HG03159 (cell line): Measurements from ENCODE around the gene LLGL2.

Source experiments
- ATAC-seq: cut with Tn5 transposase; IDR thresholded peaks from one replicate; pipeline ENCODE4 v1.9.1; 2021; ENCODE audit warnings: mild to moderate bottlenecking, moderate library complexity; ENCODE audit not compliant: unreplicated experiment

Gene LLGL2

GRCh38 chr17:75548813-75549212, 23.3 kb downstream of the LLGL2 start:
- ATAC-seq: no peak

DNA sequence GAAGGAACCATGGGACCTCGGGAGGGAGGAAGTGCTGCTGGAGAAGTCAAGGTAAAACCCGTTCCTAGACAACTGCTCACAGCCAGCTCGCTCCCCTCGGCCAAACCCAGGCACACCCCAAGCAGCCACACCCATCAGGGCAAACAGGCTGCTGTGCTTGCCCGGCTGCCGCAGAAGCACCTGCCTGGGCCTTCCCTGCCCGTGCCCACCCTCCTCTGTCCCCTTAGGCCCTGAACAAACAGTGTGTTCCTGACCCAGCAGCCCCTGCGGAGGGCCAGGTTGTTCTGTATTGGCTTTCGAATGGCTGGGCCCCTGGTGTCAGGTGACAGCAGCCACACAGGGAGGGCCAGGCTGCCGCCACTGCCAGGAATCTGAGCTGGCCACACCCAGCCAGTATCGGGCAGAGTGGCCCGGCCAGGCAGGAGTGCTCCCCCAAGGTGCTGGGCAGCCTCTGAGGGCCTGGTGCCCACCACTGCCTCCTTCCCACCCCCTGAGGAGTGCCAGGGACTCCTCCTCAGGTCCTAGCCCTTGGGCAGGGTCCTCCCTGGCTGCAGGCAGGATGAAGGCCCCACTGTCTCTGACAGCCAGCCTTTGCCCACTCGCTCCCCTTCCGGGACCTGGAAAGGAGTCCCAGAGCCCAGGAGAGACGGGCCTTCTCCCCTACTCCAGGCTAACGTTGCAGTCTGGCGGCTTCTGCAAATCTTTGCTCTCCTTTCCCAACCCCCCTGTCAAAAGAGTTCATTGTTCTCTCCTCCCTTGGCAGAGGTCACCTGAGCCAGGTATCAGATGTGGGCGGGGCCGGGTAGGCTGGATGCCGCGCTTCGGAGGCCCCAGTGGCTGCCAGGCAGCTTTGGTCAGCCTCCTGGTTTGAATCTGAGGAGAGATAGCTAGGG, 24.0 kb downstream of the LLGL2 start:
- ATAC-seq: no peak

DNA sequence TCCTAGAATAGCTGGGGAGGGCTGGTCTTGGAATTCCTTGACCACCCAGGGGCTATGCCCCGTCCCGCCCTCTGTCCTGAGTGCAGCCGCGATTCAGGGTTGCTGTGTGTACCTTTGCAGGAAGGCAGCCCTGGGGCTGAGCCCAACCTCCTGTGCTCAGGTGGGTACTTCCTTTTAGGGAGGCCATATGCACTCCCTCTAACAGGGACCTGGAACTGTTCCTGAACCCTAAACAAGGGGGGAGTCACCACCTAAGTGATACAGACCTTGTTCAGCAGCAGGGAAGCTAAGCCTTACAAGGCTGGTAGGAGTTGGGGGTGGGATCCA, 24.6 kb downstream of the LLGL2 start:
- no peak for ATAC-seq

DNA sequence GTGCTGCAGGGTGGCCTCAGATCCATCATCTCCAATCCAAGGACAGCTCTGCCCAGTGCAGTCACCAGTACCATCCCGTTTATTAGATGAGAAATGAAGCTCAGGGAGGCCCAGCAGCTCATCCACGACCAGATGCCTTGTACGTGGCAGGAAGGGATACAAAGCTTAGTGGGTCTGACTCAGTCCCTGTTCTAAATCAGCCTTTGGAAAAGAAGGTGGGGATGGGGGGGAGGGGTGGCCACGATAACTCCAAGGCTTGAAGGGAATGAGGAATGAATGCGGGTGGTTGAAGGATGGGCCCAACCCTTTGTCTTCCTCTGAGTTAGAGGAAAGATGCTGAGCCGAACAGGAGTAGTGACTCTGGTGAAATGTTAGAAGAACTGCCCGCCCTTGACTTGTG, 25.8 kb downstream of the LLGL2 start:
- no peak for ATAC-seq

DNA sequence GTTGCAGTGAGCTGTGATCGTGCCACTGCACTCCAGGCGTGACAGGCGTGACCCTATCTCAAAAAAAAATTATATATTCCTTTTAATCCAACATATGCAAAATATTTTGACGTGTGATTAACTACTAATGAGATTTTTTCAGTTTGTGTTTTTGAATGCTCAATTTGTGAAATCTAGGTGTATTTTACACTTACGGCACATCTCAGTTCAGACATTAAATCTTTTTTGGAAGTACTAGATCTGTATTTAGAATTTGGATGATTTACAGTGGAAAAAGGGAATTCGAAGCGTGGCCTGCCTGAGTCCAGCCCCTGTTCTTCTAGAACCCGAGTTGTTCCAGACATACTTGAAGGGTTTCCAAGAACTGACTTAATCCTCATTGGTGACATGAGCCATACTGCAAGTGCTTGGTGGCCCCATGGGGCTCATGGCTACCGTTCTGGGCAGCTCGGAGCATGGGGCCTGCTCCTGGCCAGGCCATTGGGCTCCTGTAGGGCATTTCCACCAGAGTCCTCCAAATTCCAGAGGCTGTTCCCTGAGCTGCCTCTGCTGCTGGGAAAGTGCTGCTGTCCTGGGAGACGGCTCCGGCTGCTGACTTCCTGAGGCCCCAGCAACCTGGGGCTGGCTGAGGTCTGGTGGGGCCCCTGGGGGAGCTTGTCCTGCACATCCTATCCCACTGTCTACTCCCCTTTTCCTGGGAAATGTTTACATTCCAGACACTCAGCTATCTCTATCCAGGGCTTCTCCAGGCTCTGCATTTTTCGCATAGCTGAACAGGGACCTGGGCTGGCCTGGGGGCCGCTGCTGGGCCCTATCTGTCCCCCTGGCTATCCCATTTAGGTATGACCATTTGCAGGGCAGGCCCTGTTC, 27.2 kb downstream of the LLGL2 start:
- no peak for ATAC-seq

DNA sequence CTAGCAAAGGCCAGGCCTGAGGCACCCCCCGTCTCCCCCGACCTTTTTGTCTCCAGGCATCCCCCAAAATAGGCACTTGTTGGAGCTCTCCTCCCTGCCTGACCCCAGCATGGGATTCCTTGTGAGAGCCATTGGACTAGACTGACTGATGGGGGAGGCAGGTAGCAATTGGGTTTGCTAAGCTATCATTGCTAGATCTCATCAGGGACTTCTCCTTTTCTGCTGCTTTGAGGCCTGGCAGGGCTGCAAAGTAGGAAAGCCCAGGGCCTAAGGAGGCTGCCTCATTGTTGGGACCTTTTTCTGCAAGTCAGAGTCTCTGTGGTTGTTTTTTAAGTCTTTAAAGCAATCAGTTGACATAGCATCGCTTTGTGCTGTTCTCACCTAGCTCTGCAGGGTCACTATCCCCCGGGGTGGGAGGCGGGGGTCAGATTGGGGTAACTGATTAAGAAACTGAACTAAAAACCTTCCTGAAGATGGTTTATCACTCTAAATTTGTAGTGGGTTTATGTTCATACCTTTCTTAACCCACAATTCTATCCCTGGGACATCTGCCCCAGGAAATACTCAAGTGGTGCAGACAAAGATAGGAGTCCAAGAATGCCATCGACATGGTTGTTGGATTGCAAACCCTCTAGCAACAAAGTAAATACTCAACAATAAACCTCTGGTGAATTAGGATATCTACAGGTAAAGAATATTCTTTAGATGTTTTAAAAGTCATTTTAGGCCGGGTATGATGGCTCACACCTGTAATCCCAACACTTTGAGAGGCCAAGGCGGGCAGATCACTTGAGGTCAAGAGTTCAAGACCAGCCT, 28.0 kb downstream of the LLGL2 start:
- no peak for ATAC-seq

DNA sequence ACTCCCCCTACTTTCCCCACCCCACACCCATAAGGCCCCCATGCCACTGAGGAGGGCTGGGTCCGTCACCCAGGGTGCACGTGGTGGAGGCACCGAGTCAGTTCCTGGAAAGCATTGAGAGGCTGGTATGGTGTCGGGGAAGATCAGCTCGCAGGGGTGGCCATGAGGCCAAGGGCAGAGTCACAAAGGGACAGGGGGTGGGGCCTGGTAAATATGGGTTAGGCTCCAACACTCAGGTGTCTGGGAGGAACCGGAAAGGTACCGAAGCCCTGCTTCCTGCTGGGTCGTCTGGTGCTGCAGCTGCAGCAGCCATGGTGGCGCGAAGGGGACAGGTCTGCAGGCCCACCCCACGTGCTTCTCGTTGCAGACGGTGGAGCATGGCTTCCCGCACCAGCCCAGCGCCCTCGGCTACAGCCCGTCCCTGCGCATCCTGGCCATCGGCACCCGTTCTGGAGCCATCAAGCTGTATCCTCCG, 30.2 kb downstream of the LLGL2 start:
- no peak for ATAC-seq

- ATAC-seq: no peak
Observed at GRCh38 chr17:75557075-75557851, 31.8 kb downstream of the LLGL2 start.

DNA sequence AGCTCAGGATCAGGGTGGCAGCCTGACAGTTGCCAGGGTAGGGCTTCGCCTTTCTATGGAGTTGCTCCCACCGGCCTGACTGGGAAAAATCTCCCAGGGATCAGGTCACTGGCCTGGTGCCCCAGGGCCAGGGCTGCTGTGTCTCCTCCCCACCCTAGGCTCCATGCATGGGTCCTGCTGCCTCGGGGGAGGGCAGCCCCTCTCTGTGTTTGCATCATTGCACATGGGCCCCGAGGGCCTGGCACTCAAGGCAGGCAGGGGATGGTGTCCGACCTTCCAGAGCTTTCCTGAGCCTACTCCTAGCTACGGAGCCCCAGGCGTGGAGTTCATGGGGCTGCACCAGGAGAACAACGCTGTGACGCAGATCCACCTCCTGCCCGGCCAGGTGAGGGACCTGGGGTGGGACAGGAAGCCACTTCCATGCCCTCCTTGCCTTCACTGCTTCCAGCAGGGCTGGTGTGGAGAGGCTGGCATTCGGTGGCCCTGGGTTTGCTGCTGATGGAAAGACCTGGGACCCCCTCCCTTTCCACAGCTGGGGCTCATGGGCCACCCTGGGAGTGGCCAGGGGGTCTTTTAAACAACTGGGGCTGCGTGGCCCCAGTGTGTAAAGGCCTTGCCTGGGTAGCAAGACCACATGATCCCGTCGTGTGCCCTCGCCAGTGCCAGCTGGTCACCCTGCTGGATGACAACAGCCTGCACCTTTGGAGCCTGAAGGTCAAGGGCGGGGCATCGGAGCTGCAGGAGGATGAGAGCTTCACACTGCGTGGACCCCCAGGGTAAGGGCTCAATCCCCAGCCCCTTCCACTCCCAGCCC, 32.6 kb downstream of the LLGL2 start:
- no peak for ATAC-seq

- no peak for ATAC-seq
Observed at GRCh38 chr17:75558666-75559530, 33.4 kb downstream of the LLGL2 start.

DNA sequence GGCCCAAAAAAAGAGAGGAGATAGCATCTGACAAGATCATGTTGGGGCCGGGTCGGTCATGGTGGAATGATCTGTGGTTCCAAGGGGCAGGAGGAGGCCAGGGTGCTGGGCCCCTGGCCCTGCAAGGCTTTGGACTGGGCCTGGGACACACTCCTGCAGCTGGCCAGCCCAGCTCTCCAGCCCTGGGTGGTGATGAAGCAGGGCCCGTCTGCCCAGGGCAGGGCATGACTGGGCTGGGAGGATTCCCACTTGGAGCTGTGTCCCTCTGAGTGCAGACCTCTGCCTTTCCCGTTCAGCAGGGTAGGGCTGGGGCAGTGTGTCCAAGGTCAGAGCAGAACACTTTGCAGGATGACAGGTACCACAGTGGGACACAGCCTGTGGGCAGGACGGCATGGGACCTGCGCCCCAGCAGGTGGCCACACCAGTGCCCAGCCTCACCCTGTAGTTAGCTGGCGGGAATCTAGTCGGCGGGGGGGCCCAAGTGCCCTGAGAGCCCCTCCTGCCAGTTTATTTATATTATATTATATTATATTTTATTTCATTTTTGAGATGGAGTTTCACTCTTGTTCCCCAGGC, 34.5 kb downstream of the LLGL2 start:
- no peak for ATAC-seq

DNA sequence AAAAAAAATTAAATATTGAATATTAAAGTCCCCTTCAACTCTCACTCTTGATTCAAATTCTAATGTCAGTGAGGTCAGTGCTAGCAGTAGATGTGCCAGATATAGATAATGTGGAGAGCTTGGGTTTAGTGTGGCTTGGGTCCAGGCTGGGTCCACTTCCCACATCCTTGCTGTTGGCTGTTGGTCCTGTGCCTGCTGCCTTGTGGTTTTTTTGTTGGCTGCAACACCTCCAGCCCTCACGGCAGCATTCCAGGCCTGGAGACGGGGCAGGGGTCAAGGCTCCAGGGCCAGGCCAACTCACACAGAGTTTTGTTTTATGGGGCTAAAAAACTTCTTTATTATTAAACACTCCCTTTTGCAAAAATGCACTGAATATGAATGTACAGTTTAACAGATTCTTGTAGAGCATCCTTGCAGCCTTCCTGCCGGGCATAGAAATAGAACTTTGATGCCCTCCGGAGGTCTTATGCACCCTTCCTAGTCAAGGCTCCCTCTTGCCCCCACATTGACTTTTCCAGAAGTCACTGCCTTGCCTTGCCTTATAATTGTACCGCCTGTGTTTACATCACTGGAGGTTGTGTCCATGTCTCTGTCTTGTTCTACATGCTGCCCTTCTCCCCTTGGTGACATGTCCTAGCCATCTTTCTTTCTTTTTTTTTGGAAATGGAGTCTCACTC, 36.6 kb downstream of the LLGL2 start:
- no peak for ATAC-seq

- ATAC-seq: no peak
Observed at GRCh38 chr17:75563063-75563758, 37.7 kb downstream of the LLGL2 start.

DNA sequence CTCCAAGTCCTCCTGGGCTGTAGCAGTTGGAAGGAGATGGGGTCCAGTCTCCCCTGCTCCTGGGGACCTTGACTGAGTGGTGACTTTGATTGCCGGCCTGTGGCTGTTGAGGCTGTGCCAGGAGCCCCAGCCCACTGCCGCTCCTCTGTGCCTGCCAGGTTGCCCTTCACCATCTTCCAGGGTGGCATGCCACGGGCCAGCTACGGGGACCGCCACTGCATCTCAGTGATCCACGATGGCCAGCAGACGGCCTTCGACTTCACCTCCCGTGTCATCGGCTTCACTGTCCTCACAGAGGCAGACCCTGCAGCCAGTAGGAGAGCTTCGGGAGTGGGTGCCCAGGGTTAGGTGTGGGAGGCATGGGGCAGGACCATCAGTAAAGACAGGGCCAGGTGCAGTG, 38.7 kb downstream of the LLGL2 start:
- no peak for ATAC-seq

DNA sequence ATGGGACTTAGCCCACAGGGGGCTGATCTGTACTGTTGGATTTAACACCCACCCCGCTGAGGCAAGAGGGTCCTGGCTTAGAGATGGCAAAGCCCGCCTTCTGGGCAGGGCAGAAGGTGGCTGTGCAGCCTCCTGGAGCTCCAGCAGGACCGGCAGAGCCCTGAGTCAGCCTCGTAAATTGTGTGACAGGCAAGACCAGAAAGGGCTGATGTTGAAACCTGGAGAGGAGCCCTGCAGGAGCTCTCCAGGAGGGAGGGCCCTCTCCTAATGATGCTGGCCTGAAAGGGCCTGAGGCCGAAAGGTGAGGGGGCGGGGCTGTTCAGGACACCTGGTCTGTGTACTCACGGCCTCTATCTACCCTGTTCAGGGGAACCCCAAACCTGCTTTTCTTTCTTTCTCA, 39.6 kb downstream of the LLGL2 start:
- no peak for ATAC-seq

GRCh38 chr17:75565618-75566017, 40.1 kb downstream of the LLGL2 start:
- no peak for ATAC-seq

DNA sequence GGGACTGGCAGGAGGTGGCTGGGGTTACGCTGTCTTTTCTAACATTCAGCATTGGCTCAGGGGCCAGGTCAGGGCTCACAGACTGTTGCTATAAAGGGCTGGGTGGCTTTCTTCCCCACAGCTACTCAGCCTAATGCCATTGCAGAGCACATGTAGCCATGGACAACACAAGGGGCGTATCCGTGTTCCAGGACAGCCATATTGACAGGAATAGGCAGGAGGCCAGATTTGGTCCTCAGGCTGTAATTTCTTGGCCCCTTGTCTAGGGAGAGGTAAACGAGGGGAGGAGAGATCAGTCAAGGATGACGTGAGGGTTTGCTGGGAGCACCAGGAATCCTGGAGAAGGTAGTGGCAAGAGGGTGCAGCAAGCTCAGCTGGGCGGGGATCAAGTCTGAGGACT, 40.9 kb downstream of the LLGL2 start:
- no peak for ATAC-seq
